HG02852 (cell line): ENCODE data around the gene NOL4L.
"Not testable (repeated sequence)": the region's sequence is repeated elsewhere in the genome, so short reads cannot be mapped to it uniquely, and the experiment has no call there.

Source experiments
- ATAC-seq: cut with Tn5 transposase; IDR thresholded peaks from one replicate; pipeline ENCODE4 v1.9.1; 2021; ENCODE audit warnings: mild to moderate bottlenecking, moderate library complexity; ENCODE audit not compliant: unreplicated experiment

NOL4L gene

GRCh38 chr20:32578062-32578461, 7.1 kb downstream of the NOL4L start:
- ATAC-seq: not testable (repeated sequence)

DNA sequence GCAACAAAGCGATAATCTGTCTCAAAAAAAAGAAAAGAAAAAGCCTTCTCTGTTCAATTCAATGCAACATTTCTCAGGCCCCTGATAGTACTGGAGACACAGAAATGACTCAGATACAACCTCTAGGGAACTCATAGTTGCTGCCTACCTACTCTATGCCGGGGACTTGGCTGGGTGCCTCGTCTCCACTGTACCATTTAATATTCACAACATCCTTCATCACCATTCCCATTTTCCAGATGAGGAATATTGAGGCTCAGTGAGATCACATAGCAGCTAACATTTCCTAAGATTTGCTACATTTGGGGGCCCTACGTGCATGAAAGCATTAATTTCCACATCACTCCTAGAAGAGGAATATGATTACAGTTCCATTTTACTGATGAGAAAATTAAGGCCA, 7.5 kb downstream of the NOL4L start:
- no peak for ATAC-seq

GRCh38 chr20:32577023-32577422, 8.1 kb downstream of the NOL4L start:
- no peak for ATAC-seq

DNA sequence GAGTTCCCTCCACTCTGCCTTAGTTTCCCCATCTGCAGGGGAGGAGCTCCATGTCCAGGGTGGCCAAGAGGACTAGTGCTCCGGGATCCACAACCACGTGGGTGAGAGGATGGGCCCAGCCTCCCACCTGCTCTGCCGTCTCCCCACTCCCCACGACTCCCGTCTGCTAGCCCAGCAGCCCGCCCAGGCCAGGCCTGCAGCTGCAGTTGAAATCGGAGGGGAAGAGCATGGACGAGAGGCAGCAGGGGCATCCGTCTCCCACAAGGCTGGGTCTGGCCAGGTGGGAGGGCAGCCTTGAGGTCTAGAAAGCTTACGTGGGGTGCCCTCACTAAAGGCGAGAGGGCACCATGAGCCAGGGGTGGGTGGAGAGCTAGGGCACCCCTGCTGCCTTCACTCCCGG, 8.6 kb downstream of the NOL4L start:
- ATAC-seq: no peak

GRCh38 chr20:32575805-32576204, 9.3 kb downstream of the NOL4L start:
- no peak for ATAC-seq

GRCh38 chr20:32575227-32575581, 9.9 kb downstream of the NOL4L start:
- ATAC-seq: no peak

GRCh38 chr20:32574296-32575226, 10.6 kb downstream of the NOL4L start:
- ATAC-seq: no peak

- ATAC-seq: no peak
These were observed 11.8 kb downstream of the NOL4L start for GRCh38 chr20:32573167-32573851.

DNA sequence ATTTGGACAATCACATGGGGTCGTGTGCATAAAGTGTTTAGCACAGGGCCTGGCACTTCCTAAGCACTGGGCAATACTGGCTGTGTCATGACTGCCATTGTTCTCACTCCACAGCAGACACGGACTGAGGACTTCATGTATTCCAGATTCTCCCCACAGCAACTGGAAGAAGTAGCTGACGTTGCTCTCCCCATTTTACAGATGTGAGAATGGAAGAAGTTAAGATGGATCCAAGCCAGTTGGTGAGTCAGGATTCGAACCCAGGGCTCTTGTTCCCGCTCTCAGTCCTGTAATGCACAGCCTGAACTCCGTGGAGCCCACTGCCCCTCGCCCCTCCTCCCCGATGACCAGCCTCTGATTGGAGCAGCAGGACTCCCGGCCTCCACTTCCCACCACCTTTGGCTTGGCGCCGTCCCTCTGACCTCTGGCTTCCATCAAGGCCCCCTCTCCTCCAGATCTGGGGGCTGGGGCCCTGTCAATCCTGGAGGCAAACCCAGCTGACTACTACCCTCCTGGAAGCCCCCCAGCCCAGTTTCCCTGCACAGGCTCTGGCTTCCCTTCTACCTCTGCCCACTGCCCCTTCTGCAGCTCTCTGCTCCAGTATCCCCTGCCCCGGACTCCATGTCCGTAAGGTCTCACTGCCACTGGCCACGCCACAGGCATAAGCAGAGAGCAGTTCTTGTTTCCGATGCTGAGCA, 12.7 kb downstream of the NOL4L start:
- ATAC-seq: no peak

GRCh38 chr20:32571566-32571965, 13.6 kb downstream of the NOL4L start:
- no peak for ATAC-seq

DNA sequence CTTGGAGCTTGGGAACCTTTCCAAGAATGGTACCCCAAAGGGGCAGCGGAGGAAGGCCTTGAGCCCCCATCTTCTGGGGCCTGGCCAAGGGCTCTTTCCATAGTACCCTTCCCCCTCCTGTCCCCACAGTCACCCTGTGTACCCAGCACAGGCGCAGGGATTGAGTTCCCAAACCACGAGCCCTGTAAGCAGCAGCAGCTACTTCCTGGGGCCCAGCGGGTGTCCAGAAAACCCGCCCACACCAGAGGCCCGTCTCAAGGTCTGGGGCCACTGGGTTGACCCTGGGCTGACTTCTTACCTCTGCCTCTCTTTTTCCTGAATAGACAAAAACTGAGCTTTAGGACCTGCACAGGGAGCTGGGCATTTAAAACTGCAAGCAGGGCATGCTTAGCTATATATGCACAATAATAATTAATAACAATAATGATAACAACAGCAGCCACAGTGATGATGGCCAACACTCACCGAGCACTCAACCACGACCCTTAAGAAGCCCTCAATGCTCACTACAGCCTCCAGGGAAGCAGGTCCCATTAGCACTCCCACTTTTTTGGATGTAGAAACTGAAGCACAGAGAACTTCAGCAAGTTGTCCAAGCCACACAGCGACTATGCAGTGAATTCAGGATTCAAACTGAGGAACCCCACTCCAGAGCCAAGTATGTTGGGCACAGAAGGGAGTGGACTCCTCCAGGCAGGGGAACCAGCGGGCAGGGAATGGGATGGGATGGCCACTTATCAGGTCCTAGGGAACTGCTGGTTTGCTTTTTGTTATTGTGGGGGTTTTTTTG, 14.5 kb downstream of the NOL4L start:
- no peak for ATAC-seq

DNA sequence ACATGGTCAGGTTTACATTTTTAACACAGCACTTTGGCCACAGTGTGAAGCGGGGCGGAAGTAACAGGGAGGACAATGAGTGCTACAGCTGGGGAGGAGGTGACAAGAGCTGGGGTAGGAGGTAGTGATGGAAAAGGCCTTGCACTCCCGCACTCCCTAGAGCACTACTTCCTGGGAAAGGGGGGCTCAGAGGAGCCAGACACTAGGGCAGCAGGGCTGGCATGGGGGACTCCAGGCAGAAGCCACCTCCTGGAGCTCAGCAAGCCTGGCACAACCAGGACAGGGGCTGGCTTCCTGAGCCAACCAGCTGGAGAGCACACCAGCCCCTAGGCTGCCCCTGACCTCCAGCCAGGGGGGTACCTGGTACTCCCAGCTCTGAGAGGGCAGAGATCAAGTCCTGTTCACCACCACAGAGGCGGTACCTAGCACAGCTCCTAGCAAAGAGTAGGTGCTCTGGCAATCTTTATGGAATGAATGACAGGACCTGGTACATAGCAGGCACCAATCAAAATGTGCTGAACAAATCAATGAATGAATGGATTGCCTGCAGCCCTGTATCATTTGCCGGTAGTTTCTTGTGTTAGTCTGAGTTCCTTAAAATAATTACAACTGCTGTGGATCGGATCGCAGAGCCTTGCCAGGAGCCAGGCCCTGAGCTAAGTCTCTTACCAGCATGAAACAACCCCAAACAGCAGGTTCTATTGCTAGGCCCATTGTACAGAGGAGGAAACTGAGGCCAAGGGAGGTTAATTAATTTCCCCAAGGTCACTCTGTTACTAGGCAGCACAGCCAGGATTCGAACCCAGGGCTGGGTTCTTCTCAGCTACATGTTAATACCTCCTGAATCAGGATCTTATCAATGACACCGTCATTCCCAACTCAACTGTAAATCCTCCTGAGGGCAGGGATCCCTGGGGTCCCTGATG, 15.5 kb downstream of the NOL4L start:
- no peak for ATAC-seq

GRCh38 chr20:32569018-32569379, 16.1 kb downstream of the NOL4L start:
- no peak for ATAC-seq

DNA sequence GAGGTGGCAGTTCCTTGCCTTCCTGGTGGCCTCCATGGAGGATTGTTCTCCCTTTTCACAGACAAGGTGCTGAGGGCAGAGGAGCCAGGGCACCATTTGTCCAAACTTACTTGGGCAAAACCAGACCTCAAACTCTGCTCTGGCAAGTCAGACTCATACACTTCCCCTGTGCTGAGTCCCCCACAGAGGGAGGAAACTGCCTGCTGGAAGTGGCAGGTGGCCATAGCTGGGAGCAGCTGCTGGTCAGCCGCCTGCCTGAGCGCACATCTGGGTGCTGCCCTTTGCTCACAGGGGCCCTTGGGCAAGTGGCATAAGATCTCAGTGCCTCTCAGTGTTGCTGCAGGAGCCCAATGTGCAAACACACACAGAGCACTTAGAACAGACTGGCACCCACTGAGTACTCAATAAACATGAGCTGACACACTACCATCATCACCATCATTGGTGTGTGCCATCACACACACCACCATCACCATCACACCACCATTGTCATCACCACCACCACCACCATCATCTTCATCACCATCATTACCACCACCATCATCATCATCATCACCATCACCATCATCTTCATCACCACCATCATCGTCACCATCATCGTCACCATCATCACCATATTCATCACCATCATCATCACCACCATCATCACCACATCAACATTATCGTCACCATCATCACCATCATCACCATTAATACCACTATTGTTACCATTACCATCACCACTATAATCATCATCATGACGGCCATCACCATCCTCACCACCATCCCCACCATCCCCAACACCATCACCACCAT, 17.6 kb downstream of the NOL4L start:
- ATAC-seq: no peak

- no peak for ATAC-seq
These were observed 18.5 kb downstream of the NOL4L start for GRCh38 chr20:32566379-32567374.

GRCh38 chr20:32565735-32566032, 19.4 kb downstream of the NOL4L start:
- ATAC-seq: no peak

DNA sequence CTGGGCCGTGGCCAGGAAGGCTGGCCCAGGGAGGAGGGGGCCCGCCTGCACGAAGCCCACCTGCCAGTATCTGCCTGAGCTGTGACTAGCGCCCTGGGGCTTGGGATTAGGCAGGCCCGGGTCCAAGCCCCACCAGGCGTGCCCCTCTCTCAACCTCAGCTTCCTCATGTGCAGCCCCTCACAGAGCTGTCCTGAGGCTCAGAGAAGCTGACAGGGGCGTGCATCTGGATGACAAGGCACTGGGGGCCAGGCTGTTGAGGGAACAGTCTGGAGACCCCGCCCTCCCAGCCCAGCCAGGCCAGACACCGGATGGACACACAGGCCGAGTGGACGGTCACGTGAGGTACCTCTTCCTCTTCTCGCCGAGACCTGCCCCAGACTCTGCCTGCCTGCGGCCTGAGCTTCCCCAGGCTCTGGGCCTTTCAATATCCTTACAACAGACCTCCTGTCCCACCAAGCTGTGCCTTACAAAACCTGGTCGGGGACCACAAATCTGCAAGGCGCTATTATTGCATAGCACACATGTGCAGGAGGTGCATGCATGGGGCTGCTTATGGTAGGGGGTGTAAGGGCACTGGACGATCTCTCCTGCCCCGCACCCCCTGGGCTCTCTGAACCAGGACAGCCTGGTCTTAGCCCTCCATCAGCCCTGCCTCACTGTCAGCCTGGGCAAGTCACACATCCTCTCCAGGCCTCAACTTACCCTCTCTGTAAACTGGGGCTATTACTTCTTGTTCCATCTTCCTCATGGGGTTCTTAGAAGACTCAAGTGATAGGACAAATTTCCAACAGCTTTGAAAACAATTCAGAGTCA, 20.0 kb downstream of the NOL4L start:
- no peak for ATAC-seq
